ENCODE measurements around the gene AOPEP. TPM values are rescaled to one million over a fixed set of nuclear protein-coding genes. Genes with fewer than 3 reads are reported as not detected.

AOPEP gene
- total RNA-seq, 1 experiment from 2014 or later, result 14.4 TPM

DNA sequence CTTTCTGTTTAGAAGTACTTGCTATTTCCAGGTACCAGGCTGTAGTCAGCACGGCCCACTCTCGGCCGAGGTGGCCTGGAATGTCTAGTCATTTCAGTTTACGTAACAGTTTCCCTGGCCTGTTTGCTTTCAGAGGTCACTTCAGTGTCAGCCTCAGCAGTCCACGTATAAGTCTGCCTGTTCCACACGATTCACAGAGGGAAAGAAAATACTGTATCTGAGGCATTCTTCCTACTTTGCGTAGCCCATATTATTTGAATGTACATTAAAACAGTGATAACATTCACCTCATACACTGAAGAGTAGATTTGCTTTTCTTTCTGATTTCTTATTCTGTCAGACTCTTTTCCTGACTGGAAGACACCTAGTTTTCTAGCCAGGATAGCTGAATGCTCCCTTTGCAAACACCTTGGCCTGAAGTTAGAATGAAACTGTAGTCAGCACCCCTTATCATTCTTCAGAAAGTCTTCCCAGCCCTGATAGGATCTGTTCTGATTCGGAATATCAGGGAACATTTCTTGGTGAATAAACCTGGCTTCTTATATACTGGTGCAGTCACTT, 140.9 kb downstream of the AOPEP start:
- TF ChIP-seq, protein P1, sequence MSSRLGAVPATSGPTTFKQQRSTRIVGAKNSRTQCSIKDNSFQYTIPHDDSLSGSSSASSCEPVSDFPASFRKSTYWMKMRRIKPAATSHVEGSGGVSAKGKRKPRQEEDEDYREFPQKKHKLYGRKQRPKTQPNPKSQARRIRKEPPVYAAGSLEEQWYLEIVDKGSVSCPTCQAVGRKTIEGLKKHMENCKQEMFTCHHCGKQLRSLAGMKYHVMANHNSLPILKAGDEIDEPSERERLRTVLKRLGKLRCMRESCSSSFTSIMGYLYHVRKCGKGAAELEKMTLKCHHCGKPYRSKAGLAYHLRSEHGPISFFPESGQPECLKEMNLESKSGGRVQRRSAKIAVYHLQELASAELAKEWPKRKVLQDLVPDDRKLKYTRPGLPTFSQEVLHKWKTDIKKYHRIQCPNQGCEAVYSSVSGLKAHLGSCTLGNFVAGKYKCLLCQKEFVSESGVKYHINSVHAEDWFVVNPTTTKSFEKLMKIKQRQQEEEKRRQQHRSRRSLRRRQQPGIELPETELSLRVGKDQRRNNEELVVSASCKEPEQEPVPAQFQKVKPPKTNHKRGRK (CRISPR knock-in tag; IDR thresholded peaks at IDR 0.05; ENCODE audit: borderline replicate concordance), result no peak
- peak; percentile 13; the same call in 1 of the 2 replicates for TF ChIP-seq GABPB1 (CRISPR knock-in tag; IDR thresholded peaks at IDR 0.05)
- H3K4me1 Mint-ChIP-seq, result peaks cover 22% of the 10 kb centered on the region
- H3K36me3 Mint-ChIP-seq, result no peaks in the 10 kb centered on the region
- DNase-seq (ENCODE audit: low spot score), result no peak
- CTCF ChIA-PET, result no interaction called here
- H3K9me3 Mint-ChIP-seq, result no peaks in the 10 kb centered on the region
- POLR2A ChIA-PET, result no interaction called here
- no peak overlapping the region for H3K4me3 Mint-ChIP-seq
- no peak; the same call in 1 of the 2 replicates for ATAC-seq
- H3K27me3 Mint-ChIP-seq (ENCODE audit: low read depth), result no peaks in the 10 kb centered on the region
- H3K27ac Mint-ChIP-seq, result peak overlapping the region; percentile 30; the same call in 1 of the 2 replicates

DNA sequence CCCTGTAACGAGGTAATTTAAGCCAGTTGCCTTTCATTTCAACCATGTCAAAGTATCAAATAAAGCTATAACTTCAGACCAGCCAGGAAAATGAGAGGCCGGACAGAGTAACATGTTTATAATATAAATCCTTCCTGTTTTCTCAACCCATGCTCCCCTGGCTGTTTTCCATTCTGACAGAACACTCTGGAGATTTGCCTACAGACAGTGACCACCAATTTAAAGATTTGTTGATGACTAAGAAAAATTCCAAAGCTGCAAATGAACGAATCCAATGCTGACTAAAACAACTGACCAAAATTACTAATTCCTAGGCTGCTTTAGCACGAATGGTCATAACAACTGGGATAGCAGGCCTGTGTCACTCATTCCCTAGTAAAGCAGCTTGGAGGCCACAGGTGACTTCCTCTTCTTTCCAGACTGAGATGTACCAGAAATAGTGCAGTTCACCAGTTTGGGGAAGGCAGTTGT, 141.4 kb downstream of the AOPEP start:
- POLR2A ChIA-PET, result no interaction called here

DNA sequence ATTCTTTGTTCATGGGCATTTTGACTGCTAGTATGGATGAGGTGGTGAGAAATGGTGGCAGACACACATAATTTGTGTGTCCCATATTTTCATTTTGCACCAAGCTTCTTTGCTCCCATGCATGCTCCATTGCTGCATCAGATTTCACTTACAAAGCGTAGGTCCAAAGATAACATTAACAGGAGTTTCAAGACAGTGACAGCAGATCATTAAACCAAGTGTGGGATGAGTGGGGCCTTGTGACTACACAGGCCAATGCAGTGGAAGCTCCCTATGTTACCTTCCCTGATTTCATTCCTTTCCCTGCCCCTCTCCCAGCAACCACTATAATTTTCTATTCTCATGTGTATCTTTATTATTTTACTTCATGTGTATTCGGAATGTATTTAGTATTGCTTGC, 142.0 kb downstream of the AOPEP start:
- ATAC-seq, result no peak
- POLR2A ChIA-PET, result no interaction called here
- no peak for DNase-seq (ENCODE audit: low spot score)
- H3K36me3 Mint-ChIP-seq, result no peaks in the 10 kb centered on the region
- CTCF ChIA-PET, result no interaction called here
- H3K27ac Mint-ChIP-seq, result no peak overlapping the region; the same call in 1 of the 2 replicates
- no peaks in the 10 kb centered on the region for H3K9me3 Mint-ChIP-seq
- H3K4me1 Mint-ChIP-seq, result peaks cover 22% of the 10 kb centered on the region
- H3K4me3 Mint-ChIP-seq, result no peak overlapping the region
- no peak for TF ChIP-seq KAT7 (CRISPR knock-in tag; IDR thresholded peaks at IDR 0.05; ENCODE audit: borderline replicate concordance)
- no peaks in the 10 kb centered on the region for H3K27me3 Mint-ChIP-seq (ENCODE audit: low read depth)

More for the DNA sequence above, 141.4 kb downstream of the AOPEP start:
- Mint-ChIP-seq H3K9me3 (no peaks in the 10 kb centered on the region), H3K27me3 (ENCODE audit: low read depth) (no peaks in the 10 kb centered on the region), H3K4me1 (peaks cover 22% of the 10 kb centered on the region), H3K36me3 (no peaks in the 10 kb centered on the region), H3K27ac (0 out of 2 replicates have a peak overlapping the region, but pooled peaks have one; percentile 30), H3K4me3 (no peak overlapping the region)
- CTCF ChIA-PET, result no interaction called here
- TF ChIP-seq FOXJ3 (CRISPR knock-in tag; IDR thresholded peaks at IDR 0.05; ENCODE audit: borderline replicate concordance) (no peak), NFE2L1 (CRISPR knock-in tag; IDR thresholded peaks at IDR 0.05) (no peak), GABPB1 (CRISPR knock-in tag; IDR thresholded peaks at IDR 0.05) (no peak), GRHL2 (CRISPR knock-in tag; IDR thresholded peaks at IDR 0.05; ENCODE audit: insufficient replicate concordance, severe bottlenecking) (no peak), CREB1 (CRISPR knock-in tag; IDR thresholded peaks at IDR 0.05) (no peak), RELA (CRISPR knock-in tag; IDR thresholded peaks at IDR 0.05; ENCODE audit: borderline replicate concordance) (no peak), ZNF121 (CRISPR knock-in tag; IDR thresholded peaks at IDR 0.05) (no peak)
- no peak for ATAC-seq
- no peak for DNase-seq (ENCODE audit: low spot score)

DNA sequence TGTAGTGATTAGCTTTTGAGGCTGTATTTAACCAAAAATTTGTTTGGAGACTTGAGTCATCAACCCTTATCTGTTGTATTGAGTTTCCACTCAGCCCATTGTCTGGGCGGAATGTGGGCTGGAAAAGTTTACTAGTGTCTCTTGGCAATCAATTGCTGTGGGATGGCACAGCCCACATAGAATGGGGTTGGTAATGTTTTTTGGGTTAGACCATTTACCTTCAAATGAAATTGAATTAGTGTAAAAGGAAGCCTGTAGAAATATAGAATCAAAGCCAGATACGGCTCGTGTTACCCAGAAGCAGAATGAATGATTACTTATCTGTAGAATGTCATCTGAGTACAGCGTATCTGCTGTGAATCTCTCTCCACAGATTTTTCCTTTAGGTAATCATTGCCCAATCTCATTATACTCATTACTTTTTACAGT, 142.9 kb downstream of the AOPEP start:
- ATAC-seq (no peak), DNase-seq (ENCODE audit: low spot score) (no peak)
- no peaks in the 10 kb centered on the region for H3K27me3 Mint-ChIP-seq (ENCODE audit: low read depth)
- no peaks in the 10 kb centered on the region for H3K9me3 Mint-ChIP-seq
- H3K4me3 Mint-ChIP-seq, result no peak overlapping the region
- H3K27ac Mint-ChIP-seq, result no peak overlapping the region
- TF ChIP-seq, protein P2, sequence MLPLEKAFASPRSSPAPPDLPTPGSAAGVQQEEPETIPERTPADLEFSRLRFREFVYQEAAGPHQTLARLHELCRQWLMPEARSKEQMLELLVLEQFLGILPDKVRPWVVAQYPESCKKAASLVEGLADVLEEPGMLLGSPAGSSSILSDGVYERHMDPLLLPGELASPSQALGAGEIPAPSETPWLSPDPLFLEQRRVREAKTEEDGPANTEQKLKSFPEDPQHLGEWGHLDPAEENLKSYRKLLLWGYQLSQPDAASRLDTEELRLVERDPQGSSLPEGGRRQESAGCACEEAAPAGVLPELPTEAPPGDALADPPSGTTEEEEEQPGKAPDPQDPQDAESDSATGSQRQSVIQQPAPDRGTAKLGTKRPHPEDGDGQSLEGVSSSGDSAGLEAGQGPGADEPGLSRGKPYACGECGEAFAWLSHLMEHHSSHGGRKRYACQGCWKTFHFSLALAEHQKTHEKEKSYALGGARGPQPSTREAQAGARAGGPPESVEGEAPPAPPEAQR (CRISPR knock-in tag; IDR thresholded peaks at IDR 0.05), result no peak
- TF ChIP-seq, protein P3, sequence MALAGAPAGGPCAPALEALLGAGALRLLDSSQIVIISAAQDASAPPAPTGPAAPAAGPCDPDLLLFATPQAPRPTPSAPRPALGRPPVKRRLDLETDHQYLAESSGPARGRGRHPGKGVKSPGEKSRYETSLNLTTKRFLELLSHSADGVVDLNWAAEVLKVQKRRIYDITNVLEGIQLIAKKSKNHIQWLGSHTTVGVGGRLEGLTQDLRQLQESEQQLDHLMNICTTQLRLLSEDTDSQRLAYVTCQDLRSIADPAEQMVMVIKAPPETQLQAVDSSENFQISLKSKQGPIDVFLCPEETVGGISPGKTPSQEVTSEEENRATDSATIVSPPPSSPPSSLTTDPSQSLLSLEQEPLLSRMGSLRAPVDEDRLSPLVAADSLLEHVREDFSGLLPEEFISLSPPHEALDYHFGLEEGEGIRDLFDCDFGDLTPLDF (CRISPR knock-in tag; IDR thresholded peaks at IDR 0.05), result no peak
- TF ChIP-seq, protein P4, sequence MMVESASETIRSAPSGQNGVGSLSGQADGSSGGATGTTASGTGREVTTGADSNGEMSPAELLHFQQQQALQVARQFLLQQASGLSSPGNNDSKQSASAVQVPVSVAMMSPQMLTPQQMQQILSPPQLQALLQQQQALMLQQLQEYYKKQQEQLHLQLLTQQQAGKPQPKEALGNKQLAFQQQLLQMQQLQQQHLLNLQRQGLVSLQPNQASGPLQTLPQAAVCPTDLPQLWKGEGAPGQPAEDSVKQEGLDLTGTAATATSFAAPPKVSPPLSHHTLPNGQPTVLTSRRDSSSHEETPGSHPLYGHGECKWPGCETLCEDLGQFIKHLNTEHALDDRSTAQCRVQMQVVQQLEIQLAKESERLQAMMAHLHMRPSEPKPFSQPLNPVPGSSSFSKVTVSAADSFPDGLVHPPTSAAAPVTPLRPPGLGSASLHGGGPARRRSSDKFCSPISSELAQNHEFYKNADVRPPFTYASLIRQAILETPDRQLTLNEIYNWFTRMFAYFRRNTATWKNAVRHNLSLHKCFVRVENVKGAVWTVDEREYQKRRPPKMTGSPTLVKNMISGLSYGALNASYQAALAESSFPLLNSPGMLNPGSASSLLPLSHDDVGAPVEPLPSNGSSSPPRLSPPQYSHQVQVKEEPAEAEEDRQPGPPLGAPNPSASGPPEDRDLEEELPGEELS (CRISPR knock-in tag; IDR thresholded peaks at IDR 0.05), result no peak
- CTCF ChIA-PET, result no interaction called here
- POLR2A ChIA-PET, result no interaction called here
- no peaks in the 10 kb centered on the region for H3K36me3 Mint-ChIP-seq
- H3K4me1 Mint-ChIP-seq, result peaks cover 22% of the 10 kb centered on the region

Data from WTC11 (cell line).